Retinal pigment epithelial cell (primary cell): ENCODE results near the gene FBLN2.

Source experiments
- DNase-seq: peaks from one replicate; pipeline ENCODE4 v3.0.0-alpha.2; 2010; ENCODE audit warnings: low read depth
- H3K4me3 ChIP-seq: 2 replicates; pipeline ENCODE4 v1.5.1; 2011; ENCODE audit warnings: mild to moderate bottlenecking, low read length, control low read depth, moderate library complexity
- TF ChIP-seq, protein P1 (sequence below): conservative IDR thresholded peaks from 2 replicates; pipeline ENCODE4 v1.5.1; 2011; ENCODE audit warnings: low read depth, low read length, control low read depth, inconsistent platforms

FBLN2 gene

DNA sequence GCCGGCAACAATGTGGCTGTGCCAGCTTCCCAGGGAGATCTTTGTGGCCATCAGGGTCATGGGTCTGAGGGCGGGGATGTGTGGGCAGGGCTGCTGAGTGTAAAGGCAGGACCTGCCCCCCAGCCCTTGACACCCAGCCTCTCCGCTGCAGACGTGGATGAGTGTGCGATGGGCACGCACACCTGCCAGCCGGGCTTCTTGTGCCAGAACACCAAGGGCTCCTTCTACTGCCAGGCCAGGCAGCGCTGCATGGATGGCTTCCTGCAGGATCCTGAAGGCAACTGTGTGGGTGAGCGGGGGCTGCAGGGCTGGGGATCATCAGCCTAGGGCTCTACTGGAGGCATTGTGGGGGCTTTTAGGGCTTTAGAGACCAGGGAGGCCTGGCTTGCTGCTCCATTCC, 78.8 kb downstream of the FBLN2 start:
- H3K4me3 ChIP-seq: no peak overlapping the region
- TF ChIP-seq, protein P1, sequence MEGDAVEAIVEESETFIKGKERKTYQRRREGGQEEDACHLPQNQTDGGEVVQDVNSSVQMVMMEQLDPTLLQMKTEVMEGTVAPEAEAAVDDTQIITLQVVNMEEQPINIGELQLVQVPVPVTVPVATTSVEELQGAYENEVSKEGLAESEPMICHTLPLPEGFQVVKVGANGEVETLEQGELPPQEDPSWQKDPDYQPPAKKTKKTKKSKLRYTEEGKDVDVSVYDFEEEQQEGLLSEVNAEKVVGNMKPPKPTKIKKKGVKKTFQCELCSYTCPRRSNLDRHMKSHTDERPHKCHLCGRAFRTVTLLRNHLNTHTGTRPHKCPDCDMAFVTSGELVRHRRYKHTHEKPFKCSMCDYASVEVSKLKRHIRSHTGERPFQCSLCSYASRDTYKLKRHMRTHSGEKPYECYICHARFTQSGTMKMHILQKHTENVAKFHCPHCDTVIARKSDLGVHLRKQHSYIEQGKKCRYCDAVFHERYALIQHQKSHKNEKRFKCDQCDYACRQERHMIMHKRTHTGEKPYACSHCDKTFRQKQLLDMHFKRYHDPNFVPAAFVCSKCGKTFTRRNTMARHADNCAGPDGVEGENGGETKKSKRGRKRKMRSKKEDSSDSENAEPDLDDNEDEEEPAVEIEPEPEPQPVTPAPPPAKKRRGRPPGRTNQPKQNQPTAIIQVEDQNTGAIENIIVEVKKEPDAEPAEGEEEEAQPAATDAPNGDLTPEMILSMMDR: no peak
- DNase-seq: no peak

DNA sequence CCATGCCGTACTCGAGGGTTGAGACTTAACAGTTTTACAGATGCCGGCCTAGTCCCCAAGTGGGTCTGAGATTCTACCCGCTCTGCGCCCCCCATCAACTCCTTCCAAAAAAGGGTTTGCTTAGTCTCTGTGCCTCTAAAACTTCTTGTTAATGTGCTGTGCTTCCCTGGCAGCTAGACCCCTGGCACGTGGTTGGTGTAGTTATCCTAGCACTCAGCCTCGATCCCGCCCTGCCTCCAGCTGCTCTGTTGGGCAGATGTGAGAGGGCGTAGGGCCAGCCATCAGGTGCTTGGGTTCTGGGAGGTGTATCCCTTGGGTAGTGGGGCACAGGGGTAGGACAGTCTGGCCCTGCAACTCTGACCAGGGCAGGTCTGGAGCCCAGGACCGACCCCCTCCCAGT, 79.5 kb downstream of the FBLN2 start:
- DNase-seq: no peak
- no peak overlapping the region for H3K4me3 ChIP-seq
- TF ChIP-seq, protein P1: no peak

DNA sequence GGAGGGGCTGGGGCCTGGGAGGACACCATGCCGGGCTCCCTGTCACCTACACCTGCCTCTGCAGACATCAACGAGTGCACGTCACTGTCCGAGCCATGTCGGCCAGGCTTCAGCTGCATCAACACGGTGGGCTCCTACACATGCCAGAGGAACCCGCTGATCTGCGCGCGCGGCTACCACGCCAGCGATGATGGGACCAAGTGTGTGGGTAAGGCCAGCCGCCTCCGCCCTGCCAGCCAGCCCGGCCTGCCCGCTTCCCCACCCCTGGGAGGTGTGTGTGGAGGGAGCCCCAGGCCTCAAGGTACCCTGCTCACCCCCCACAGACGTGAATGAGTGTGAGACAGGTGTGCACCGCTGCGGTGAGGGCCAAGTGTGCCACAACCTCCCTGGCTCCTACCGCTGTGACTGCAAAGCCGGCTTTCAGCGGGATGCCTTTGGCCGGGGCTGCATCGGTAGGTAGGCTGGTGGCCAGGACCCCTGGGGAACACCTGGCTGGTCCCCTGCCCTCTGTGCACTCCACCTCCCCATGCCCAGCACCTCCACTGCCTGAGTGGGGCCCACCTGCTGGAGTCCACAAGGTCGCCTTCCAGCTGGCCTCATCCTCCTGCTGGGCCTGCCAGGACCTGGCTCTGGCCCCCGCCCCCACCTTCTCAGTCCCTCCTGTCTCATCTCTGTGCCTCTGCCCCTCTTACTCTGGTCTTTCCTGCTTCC, 80.1 kb downstream of the FBLN2 start:
- TF ChIP-seq, protein P1: no peak
- no peak for DNase-seq
- H3K4me3 ChIP-seq: no peak overlapping the region

DNA sequence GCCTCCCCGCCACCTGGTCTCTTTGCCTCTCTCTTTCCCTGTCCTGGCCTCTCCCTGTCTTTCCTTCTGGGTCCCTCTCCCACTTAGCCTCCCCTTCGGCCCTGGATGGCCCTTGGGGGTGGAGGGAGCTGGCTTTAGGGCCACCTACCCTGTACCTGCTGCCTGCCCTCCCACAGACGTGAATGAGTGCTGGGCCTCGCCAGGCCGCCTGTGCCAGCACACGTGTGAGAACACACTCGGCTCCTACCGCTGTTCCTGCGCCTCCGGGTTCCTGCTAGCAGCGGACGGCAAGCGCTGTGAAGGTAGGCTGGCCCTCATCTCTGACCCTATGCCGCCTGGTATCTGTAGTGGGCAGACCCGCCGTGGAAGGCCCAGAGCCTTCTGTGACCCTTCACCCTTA, 80.7 kb downstream of the FBLN2 start:
- no peak for DNase-seq
- no peak overlapping the region for H3K4me3 ChIP-seq
- TF ChIP-seq, protein P1: no peak

DNA sequence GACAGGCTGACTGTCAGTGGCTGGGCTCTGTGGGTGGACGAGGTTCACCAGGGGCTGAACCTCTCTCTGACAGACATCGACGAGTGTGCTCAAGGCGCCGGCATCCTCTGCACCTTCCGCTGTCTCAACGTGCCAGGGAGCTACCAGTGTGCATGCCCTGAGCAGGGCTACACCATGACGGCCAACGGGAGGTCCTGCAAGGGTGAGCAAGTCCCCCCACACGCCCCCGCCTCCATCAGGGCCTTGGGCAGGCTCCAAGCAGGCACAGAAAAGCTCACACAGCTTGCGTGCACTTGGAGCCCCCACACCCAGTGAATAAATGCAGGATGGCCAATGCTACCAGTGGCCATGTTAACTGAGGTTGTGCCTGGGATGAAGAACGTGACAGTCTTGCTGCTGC, 82.3 kb downstream of the FBLN2 start:
- DNase-seq: no peak
- no peak overlapping the region for H3K4me3 ChIP-seq
- TF ChIP-seq, protein P1: no peak

DNA sequence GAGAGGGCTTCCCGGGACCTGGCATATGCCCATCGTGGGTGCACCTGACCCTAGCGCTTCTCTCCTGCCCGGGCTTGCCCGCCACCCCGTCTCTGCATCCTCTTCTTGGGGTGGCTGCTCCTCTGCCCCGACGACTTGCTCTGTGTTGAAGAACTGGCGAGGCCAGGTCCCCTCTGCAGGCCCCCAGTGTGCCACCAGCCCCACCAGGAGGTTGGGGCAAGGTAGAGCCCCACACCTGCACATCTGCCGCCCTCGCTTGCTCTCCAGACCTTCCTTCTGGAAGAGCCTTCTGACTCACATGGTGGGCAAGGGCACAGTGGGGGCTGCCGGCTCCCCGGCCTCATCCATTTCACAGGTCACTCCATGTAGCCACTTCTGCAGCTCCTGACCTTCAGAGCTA, 84.3 kb downstream of the FBLN2 start:
- no peak for DNase-seq
- no peak overlapping the region for H3K4me3 ChIP-seq
- TF ChIP-seq, protein P1: no peak

DNA sequence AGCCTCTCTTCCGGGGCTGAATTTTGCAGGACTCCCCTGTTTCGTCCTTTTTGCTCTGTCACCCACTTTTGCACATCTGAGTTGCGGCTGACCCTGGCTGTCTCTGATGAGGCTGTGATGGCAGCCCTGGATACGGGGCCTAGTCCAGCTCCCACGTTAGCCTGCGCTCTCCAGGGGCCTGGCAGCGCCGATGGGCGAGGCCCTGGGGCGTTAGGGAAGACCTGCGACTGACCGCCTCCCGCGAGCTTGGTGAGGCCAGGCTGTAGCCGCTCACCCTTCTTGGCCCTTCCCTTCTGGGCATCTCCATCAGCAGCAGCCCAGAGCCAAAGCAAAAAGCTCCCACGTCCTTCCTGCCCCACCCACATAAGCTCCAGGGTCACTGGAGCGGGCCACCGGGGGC, 85.2 kb downstream of the FBLN2 start:
- DNase-seq: no peak
- TF ChIP-seq, protein P1: no peak
- no peak overlapping the region for H3K4me3 ChIP-seq
